ENCODE data around the gene TIGAR.

TIGAR gene

DNA sequence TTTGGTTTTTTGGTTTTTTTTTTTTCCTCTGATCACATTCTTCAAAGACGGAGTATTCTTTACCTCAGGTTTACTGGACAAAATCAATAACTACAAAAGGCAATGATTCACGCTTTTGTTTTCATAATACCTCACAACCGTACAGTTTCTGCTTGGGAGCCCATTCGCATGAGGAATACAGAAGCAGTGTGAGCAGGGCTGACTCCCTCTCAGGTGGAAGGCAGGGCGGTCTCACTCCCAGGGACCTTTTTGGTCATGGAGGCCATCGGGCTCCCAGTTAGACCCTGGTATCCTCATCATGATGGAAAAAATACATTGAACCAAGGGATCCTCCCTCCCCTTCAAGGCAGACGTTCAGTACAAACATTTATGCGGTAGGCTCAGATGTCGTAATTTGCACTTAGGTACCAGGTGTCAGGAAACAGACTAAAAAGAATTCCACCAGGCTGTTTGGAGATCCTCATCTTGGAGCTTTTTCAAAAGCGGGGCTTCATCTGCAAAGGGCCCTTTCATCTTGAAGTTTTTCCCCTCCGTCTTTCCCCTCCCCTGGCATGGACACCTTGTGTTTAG is 19.0 kb upstream of the TIGAR start:
- no peak for TF ChIP-seq CTCF (conservative IDR thresholded peaks at IDR 0.05; ENCODE audit: low read depth)

GRCh38 chr12:4302881-4303280 is 18.1 kb upstream of the TIGAR start:
- ChIA-PET POLR2A (ENCODE audit: low non-redundant PET) (no interaction called here), CTCF (no interaction called here)

More for the DNA sequence above, 19.0 kb upstream of the TIGAR start:
- POLR2A ChIA-PET (ENCODE audit: low non-redundant PET): no interaction called here
- DNase-seq (ENCODE audit: low spot score): no peak
- no peak overlapping the region for H3K27ac ChIP-seq
- CTCF ChIA-PET: no interaction called here

DNA sequence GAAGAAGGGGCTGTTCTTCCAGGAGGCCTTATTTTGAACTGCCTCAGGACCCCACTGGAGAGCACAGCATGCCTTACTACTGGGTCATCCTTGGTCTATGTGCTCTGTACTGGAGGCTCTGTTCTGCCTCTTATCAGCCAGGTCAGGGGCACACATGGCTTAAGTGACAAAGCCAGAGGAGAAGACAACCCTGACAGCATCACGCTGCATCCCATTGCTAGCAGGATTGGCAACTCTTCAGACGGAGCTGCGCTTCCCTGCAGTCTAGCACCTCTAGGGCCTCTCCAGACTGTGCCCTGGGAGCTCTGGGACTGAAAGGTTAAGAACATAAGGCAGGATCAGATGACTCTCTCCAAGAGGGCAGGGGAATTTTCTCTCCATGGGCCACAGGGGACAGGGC is 17.3 kb upstream of the TIGAR start:
- POLR2A ChIA-PET (ENCODE audit: low non-redundant PET): no interaction called here
- no peak overlapping the region for H3K27ac ChIP-seq
- no peak for DNase-seq (ENCODE audit: low spot score)
- CTCF ChIA-PET: no interaction called here
- TF ChIP-seq CTCF (conservative IDR thresholded peaks at IDR 0.05; ENCODE audit: low read depth): no peak

More at GRCh38 chr12:4302881-4303280, 18.1 kb upstream of the TIGAR start:
- no peak for TF ChIP-seq CTCF (conservative IDR thresholded peaks at IDR 0.05; ENCODE audit: low read depth)
- H3K27ac ChIP-seq: no peak overlapping the region
- DNase-seq (ENCODE audit: low spot score): no peak

- H3K27ac ChIP-seq: no peak overlapping the region; the same call in 1 of the 2 replicates
- POLR2A ChIA-PET (ENCODE audit: low non-redundant PET): interaction anchor here (0.6 kb wide), 1 partner anchor 11 kb away, joined by 3 read pairs; no protein-coding TSS in a partner anchor
- peak; percentile 91 for DNase-seq (ENCODE audit: low spot score)
- TF ChIP-seq CTCF (conservative IDR thresholded peaks at IDR 0.05; ENCODE audit: low read depth): peak; percentile 47
- CTCF ChIA-PET: interaction anchor here (0.5 to 1.1 kb wide), 5 partner anchors 9 to 698 kb away, joined by 3 to 6 read pairs (median 4); no protein-coding TSS in a partner anchor
Observed at GRCh38 chr12:4307593-4308333, 13.2 kb upstream of the TIGAR start.

DNA sequence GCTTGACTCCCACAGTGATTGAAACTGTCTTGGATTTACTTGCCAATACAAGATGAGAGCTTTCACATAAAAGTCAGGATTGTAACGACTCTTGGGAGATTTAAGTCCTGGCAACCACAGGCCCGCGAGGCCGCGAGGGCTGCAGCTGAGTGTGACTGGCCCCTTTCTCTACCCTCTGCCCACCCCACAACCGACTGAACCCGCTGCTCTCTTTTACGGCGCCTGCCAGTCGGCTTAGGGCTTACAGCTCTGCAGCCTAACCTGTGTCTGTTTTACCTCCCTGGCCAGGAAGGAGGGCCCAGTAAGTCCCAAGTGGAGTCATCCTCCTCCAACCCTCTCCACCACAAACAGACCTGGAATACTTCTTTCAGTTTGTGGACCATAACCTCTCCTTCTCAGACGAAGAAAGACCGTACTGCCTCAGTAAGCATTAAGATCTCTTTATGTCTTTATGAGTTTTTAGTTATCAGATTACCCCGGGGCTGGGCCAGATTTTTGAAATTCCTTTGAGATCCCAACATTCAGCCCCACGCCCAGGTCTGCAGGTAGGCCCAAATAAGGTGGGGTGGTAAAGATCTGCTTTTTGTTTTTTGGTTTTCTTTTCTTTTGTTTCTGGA is 12.6 kb upstream of the TIGAR start:
- H3K27ac ChIP-seq: no peak overlapping the region; the same call in 1 of the 2 replicates
- TF ChIP-seq CTCF (conservative IDR thresholded peaks at IDR 0.05; ENCODE audit: low read depth): no peak
- DNase-seq (ENCODE audit: low spot score): peak; percentile 34
- POLR2A ChIA-PET (ENCODE audit: low non-redundant PET): interaction anchor here (0.6 kb wide), 1 partner anchor 10 kb away, joined by 3 read pairs; no protein-coding TSS in a partner anchor
- CTCF ChIA-PET: interaction anchor here (0.6 to 1.0 kb wide), 3 partner anchors 9 to 20 kb away, joined by 3 to 6 read pairs (median 4); no protein-coding TSS in a partner anchor

- no peak for DNase-seq (ENCODE audit: low spot score)
- ChIA-PET CTCF (no interaction called here), POLR2A (ENCODE audit: low non-redundant PET) (no interaction called here)
- no peak overlapping the region for H3K27ac ChIP-seq
- TF ChIP-seq CTCF (conservative IDR thresholded peaks at IDR 0.05; ENCODE audit: low read depth): no peak
Observed at GRCh38 chr12:4311776-4312175, 9.2 kb upstream of the TIGAR start.
